ENCODE measurements around the gene TDRD7.

GRCh38 chr9:97403746-97404316 lies 8.1 kb upstream of the TDRD7 start:
- TF ChIP-seq, protein P1, sequence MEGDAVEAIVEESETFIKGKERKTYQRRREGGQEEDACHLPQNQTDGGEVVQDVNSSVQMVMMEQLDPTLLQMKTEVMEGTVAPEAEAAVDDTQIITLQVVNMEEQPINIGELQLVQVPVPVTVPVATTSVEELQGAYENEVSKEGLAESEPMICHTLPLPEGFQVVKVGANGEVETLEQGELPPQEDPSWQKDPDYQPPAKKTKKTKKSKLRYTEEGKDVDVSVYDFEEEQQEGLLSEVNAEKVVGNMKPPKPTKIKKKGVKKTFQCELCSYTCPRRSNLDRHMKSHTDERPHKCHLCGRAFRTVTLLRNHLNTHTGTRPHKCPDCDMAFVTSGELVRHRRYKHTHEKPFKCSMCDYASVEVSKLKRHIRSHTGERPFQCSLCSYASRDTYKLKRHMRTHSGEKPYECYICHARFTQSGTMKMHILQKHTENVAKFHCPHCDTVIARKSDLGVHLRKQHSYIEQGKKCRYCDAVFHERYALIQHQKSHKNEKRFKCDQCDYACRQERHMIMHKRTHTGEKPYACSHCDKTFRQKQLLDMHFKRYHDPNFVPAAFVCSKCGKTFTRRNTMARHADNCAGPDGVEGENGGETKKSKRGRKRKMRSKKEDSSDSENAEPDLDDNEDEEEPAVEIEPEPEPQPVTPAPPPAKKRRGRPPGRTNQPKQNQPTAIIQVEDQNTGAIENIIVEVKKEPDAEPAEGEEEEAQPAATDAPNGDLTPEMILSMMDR (IDR thresholded peaks at IDR 0.05; ENCODE audit: poor library complexity): no peak
- TF ChIP-seq EZH2 (IDR thresholded peaks at IDR 0.05; ENCODE audit: borderline replicate concordance) (no peak), EZH2phosphoT487 (IDR thresholded peaks at IDR 0.05; ENCODE audit: low read depth, severe bottlenecking, unreplicated experiment) (no peak)

All from hepatocyte (in vitro differentiated cells).